Heart left ventricle (tissue), 16 donors: Measurements from ENCODE around the gene SNTA1. TPM values are rescaled to one million over a fixed set of nuclear protein-coding genes. Genes with fewer than 3 reads are reported as not detected.

Experiments
- ATAC-seq, 4 donors: fragments of 200-7000 bp; cut with Tn5 transposase; one replicate each; pipeline ENCODE4 v1.9.1; 2020 to 2022; ENCODE audit warnings: moderate library complexity in 4 of 4, mild to moderate bottlenecking in 3 of 4, moderate number of reproducible peaks in 1 of 4
- DNase-seq, 5 donors: peaks; one replicate each; pipeline ENCODE4 v3.0.0-alpha.2; 2020
- H3K27ac ChIP-seq, 12 donors: fragments of 200-600 bp; sonication (generic) in 4 of 12; one replicate each; pipeline versions ENCODE4 v1.5.0 to v1.8.0; 2016 to 2022; ENCODE audit warnings: mild to moderate bottlenecking in 2 of 12
- H3K27me3 ChIP-seq, 9 donors: fragments of 200-600 bp; sonication (generic) in 2 of 9; one replicate each; pipeline versions ENCODE4 v1.5.1 to v1.8.0; 2016 to 2022; ENCODE audit warnings: mild to moderate bottlenecking in 3 of 9
- H3K36me3 ChIP-seq, 9 donors: fragments of 200-600 bp; sonication (generic) in 2 of 9; one replicate each; pipeline versions ENCODE4 v1.5.0 to v1.8.0; 2018 to 2022; ENCODE audit warnings: mild to moderate bottlenecking in 2 of 9
- H3K4me1 ChIP-seq, 12 donors: fragments of 200-600 bp; sonication (generic) in 4 of 12; one replicate each; pipeline versions ENCODE4 v1.5.0 to v1.8.0; 2016 to 2022; ENCODE audit warnings: mild to moderate bottlenecking in 3 of 12
- H3K4me3 ChIP-seq, 12 donors: fragments of 200-600 bp; sonication (generic) in 4 of 12; one replicate each; pipeline versions ENCODE4 v1.5.0 to v1.8.0; 2017 to 2022; ENCODE audit warnings: mild to moderate bottlenecking in 9 of 12, moderate library complexity in 4 of 12
- H3K9me3 ChIP-seq, 12 donors: fragments of 200-600 bp; sonication (generic) in 4 of 12; one replicate each; pipeline versions ENCODE4 v1.5.0 to v1.8.0; 2016 to 2022; ENCODE audit warnings: mild to moderate bottlenecking in 1 of 12
- CTCF ChIP-seq, 12 donors: fragments of 200-600 bp; sonication (generic) in 4 of 12; IDR thresholded peaks; one replicate each; pipeline versions ENCODE4 v1.5.0 to v1.8.0; 2018 to 2022; ENCODE audit warnings: antibody characterized with exemption in 12 of 12, mild to moderate bottlenecking in 5 of 12
- POLR2A ChIP-seq, 2 donors: fragments of 450-650 bp; IDR thresholded peaks; one replicate each; pipeline ENCODE4 v1.6.1; 2017; ENCODE audit warnings: antibody characterized with exemption in 2 of 2, mild to moderate bottlenecking in 2 of 2, moderate library complexity in 2 of 2
- WGBS, 4 donors: extraction: QIAGEN DNeasy Blood & Tissue Kit in 2 of 4; methylation state at CpG; one replicate each; pipeline versions ENCODE4 v1.1.5 to v1.1.7; 2013 to 2018; 5-methylcytosine and 5-hydroxymethylcytosine counted together
- intact Hi-C, 10 donors: fragments of 100-400 bp; cut with DNase I; formaldehyde crosslinking; loops; one replicate each; pipeline versions ENCODE4 v1.11.1 to v1.14.2; 2022
- polyA plus RNA-seq, 2 donors: library from polyadenylated mRNA; stranded (reverse); fragments of 200-250 nt; gene quantifications; one replicate each; pipeline ENCODE4 v1.2.3, GENCODE V29; 2013
- total RNA-seq, 9 donors: library from RNA; depleted of rRNA in 2 of 9; stranded (reverse); fragments of >200 nt in 2 of 9; fragmentation: NEBNext Ultra II Directional in 3 of 9; extraction: Animal tissue kit (Norgen Biotek cat#: 25700) in 3 of 9; gene quantifications; one replicate each; pipeline versions ENCODE4 v1.1.0 to v1.2.4, GENCODE V29; 2016 to 2023
- donor health status: ischemic (EF 13 %, LVEDD 7.1; RV severe dilation, severe dysfunction).
- donor health status: healthy with polysubstance abuse.
- donor health status: DM: no; HTN: yes; CAD: no.
- donor health status: DM: no; HTN: no; CAD: no.
- donor health status: ischemic (EF 25% LVEDD 6.9; RV normal size, moderate dysfunction).
- donor health status: ischemic (EF 25% LVEDD 5.7; RV mildly dilated, moderate dysfunction).
- donor health status: healthy.
- donor health status: DM: yes; HTN: yes; CAD: no.
- donor health status: ischemic (EF 35%, LVEDD 5.7; RV mildly dilated, moderate dysfunction).
- donor health status: nonischemic (EF 11% LVEDD 7.7; RV severe dilation, severe dysfunction).
- donor health status: DM: yes; HTN: yes; CAD: no.
- donor health status: PGD.
- donor health status: ischemic (EF 29% LVEDD 5.4; RV normal size, mild dysfunction).
- donor health status: nonischemic (EF 23%, LVEDD 6.1; RV moderate dilation, normal function).

Gene SNTA1
- total and polyA plus RNA-seq, 11 donors, result 91.0 to 318 (median 166) TPM

DNA sequence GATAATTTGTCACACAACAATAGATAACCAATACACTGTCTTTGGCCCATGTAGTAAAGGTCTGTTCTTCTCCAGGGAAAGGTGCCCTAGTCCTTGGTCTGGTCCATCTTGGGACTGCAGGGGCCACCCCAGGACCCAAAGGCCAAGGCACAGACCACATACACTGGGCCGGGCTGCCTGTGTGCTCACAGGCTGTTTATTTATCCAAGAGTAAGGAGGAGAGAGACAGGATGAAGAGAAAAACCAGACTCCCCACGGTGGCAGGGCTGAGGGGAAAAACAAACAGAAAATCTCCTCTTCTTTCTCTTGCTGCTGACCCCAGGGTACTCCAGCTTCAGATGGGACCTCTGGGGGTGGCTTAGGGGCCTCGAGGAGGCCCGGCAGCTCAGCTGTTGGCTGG lies 35.8 kb downstream of the SNTA1 start:
- H3K9me3 ChIP-seq, result peaks cover 0 to 3% (median 0%) of the 10 kb centered on the region in 12 donors
- peak overlapping the region in 1 of 12 donors; percentile 1 for H3K27ac ChIP-seq
- ATAC-seq (no peak), DNase-seq (no peak)
- TF ChIP-seq POLR2A (IDR thresholded peaks at IDR 0.05), result no peak
- TF ChIP-seq CTCF (IDR thresholded peaks at IDR 0.05), result no peak
- WGBS, 4 donors, result 46 to 55% (median 51%) methylated on average over 4 of the region's 4 CpGs
- intact Hi-C loops, result no loop called here
- no peak overlapping the region for H3K4me3 ChIP-seq
- H3K27me3 ChIP-seq, result no peaks in the 10 kb centered on the region
- H3K36me3 ChIP-seq, result peaks cover 0 to 71% (median 58%) of the 10 kb centered on the region in 9 donors
- no peaks in the 10 kb centered on the region for H3K4me1 ChIP-seq

DNA sequence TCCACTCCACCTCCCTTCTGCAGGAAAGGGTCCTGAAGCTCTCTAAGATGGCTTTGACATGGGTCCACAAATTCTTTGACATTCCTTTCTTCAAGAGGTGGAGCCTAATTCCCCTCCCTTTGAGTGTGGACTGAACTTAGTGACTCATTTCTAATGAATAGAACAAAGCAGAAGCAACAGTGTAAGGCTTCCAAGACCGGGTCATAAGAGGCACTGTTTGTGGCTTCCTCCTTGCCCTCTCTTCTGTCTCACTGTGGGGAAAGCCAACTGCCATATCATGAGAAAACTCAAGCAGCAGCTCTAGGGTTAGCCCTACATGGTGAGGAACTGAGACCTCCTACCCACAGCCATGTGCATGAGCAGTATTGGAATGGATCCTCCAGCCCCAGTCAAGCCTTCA lies 36.3 kb downstream of the SNTA1 start:
- Histone ChIP-seq H3K9me3 (peaks cover 0 to 3% (median 0%) of the 10 kb centered on the region in 12 donors), H3K4me1 (peaks cover 0 to 4% (median under 1%) of the 10 kb centered on the region in 12 donors), H3K27ac (no peak overlapping the region), H3K36me3 (peaks cover 0 to 66% (median 52%) of the 10 kb centered on the region in 9 donors), H3K4me3 (no peak overlapping the region), H3K27me3 (no peaks in the 10 kb centered on the region)
- no peak for DNase-seq
- TF ChIP-seq POLR2A (IDR thresholded peaks at IDR 0.05) (no peak), CTCF (IDR thresholded peaks at IDR 0.05) (no peak)
- intact Hi-C loops, result no loop called here
- WGBS, 4 donors, result 67 to 93% (median 83%) methylated on average over 1 of the region's 1 CpG
- ATAC-seq, result no peak

- no peak overlapping the region for H3K27ac ChIP-seq
- H3K9me3 ChIP-seq, result peaks cover 0 to 3% (median 0%) of the 10 kb centered on the region in 12 donors
- TF ChIP-seq CTCF (IDR thresholded peaks at IDR 0.05), result no peak
- TF ChIP-seq POLR2A (IDR thresholded peaks at IDR 0.05), result no peak
- DNase-seq, result no peak
- WGBS, 4 donors, result 80 to 86% (median 83%) methylated on average over 2 of the region's 2 CpGs
- peaks cover 0 to 27% (median 15%) of the 10 kb centered on the region in 12 donors for H3K4me1 ChIP-seq
- H3K27me3 ChIP-seq, result no peaks in the 10 kb centered on the region
- intact Hi-C loops, result loop anchor here in 3 of 10 donors (5.0 kb wide), 3 partner anchors 38 to 263 kb away; partner anchors contain the start of genes SNTA1 (in 2 of the 3), ACTL10 (in 1 of the 3) and C20orf144 (in 1 of the 3)
- peaks cover 0 to 41% (median 25%) of the 10 kb centered on the region in 9 donors for H3K36me3 ChIP-seq
- ATAC-seq, result no peak
- H3K4me3 ChIP-seq, result no peak overlapping the region
Measured at GRCh38 chr20:33404281-33404680, 39.3 kb downstream of the SNTA1 start.

DNA sequence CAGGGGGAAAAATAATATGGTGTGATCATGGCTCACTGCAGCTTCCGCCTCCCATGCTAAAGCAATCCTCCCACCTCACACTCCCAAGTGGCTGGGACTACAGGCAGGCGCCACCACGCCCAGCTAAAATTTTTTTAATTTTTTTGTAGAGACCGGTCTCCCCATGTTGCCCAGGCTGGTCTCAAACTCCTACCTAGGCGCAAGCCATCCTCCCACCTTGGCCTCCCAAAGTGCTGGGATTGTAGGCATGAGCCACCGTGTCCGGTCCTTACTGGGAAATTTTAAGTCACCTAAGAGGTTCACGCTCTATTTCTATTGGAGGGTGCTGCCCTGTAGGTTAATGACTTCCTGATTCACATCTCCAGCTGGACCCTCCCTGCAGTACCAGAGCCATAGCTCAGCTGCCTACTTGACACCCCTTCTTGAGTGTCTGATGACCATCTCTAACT lies 41.6 kb downstream of the SNTA1 start:
- Histone ChIP-seq H3K9me3 (no peaks in the 10 kb centered on the region), H3K36me3 (peaks cover 0 to 22% (median 6%) of the 10 kb centered on the region in 9 donors), H3K4me3 (peak overlapping the region in 11 of 12 donors; percentile 70 to 100 (median 94)), H3K4me1 (peaks cover 0 to 30% (median 16%) of the 10 kb centered on the region in 12 donors), H3K27me3 (no peaks in the 10 kb centered on the region), H3K27ac (peak overlapping the region in 8 of 12 donors; percentile 58 to 86 (median 76))
- intact Hi-C loops, result loop anchor here in 3 of 10 donors (5.0 kb wide), 3 partner anchors 40 to 265 kb away; partner anchors contain the start of genes SNTA1 (in 2 of the 3), ACTL10 (in 1 of the 3) and C20orf144 (in 1 of the 3)
- ATAC-seq (peak in 3 of 4 donors; percentile 3 to 30 (median 28)), DNase-seq (no peak)
- 51 to 55% (median 52%) methylated on average over 8 of the region's 8 CpGs for WGBS, 4 donors
- TF ChIP-seq CTCF (IDR thresholded peaks at IDR 0.05), result no peak
- TF ChIP-seq POLR2A (IDR thresholded peaks at IDR 0.05), result no peak
